Prostate gland (tissue), 2 donors: Measurements from ENCODE around the gene ANKIB1. TPM values are rescaled to one million over a fixed set of nuclear protein-coding genes. Genes with fewer than 3 reads are reported as not detected.

Experiments used
- DNase-seq: peaks from one replicate; pipeline ENCODE4 v3.0.0-alpha.2; 2019; ENCODE audit warnings: low spot score
- H3K27ac ChIP-seq, 2 donors: fragments of 200-600 bp; sonication (generic); 2 replicates each; pipeline ENCODE4 v1.5.1; 2017 to 2019
- H3K27me3 ChIP-seq: fragments of 200-600 bp; sonication (generic); replicated peaks from 2 replicates; pipeline ENCODE4 v1.5.1; 2019; ENCODE audit not compliant: insufficient read depth
- H3K36me3 ChIP-seq, 2 donors: fragments of 200-600 bp; sonication (generic); 1 replicate in 1 of 2; 2 replicates in 1 of 2; pipeline versions ENCODE4 v1.5.1 to v1.8.1; 2017 to 2019
- H3K4me1 ChIP-seq: fragments of 200-600 bp; sonication (generic); replicated peaks from 2 replicates; pipeline ENCODE4 v1.5.1; 2019
- H3K4me3 ChIP-seq, 2 donors: fragments of 200-600 bp; sonication (generic); 2 replicates each; pipeline ENCODE4 v1.5.1; 2017 to 2019
- H3K9me3 ChIP-seq: fragments of 200-600 bp; sonication (generic); 2 replicates; pipeline ENCODE4 v1.5.1; 2017
- CTCF ChIP-seq, 4 experiments: fragments of 200-600 bp in 2 of 4; fragments of 450-650 bp in 2 of 4; sonication (generic) in 2 of 4; IDR thresholded peaks; 1 replicate in 3 of 4; 2 replicates in 1 of 4; pipeline ENCODE4 v1.5.1; 2016 to 2019; ENCODE audit warnings: antibody characterized with exemption in 4 of 4, mild to moderate bottlenecking in 2 of 4, moderate library complexity in 2 of 4
- POLR2A ChIP-seq: fragments of 450-650 bp; IDR thresholded peaks from one replicate; pipeline ENCODE4 v1.6.1; 2016; ENCODE audit warnings: antibody characterized with exemption, mild to moderate bottlenecking
- POLR2AphosphoS5 ChIP-seq: sonication (generic); formaldehyde crosslinking; IDR thresholded peaks from one replicate; pipeline ENCODE4 v1.6.1; 2017; ENCODE audit warnings: antibody characterized with exemption
- WGBS: methylation state at CpG from one replicate; pipeline ENCODE4 v1.1.5; 2018; 5-methylcytosine and 5-hydroxymethylcytosine counted together
- intact Hi-C: fragments of 100-400 bp; cut with DNase I; formaldehyde crosslinking; loops from one replicate; pipeline ENCODE4 v1.14.2; 2022
- total RNA-seq, 2 donors: library from RNA; depleted of rRNA; stranded (reverse); fragments of >200 nt; gene quantifications; one replicate each; pipeline ENCODE4 v1.1.0, GENCODE V29; 2016

The ANKIB1 gene
- total RNA-seq, 2 donors from 2014 or later, result 20.1 to 47.9 TPM

GRCh38 chr7:92319243-92319642, 73.5 kb downstream of the ANKIB1 start:
- no peak overlapping the region for H3K27ac ChIP-seq

GRCh38 chr7:92325173-92325572, 79.4 kb downstream of the ANKIB1 start:
- no peaks in the 10 kb centered on the region for H3K36me3 ChIP-seq
- no peaks in the 10 kb centered on the region for H3K4me1 ChIP-seq
- no peaks in the 10 kb centered on the region for H3K27me3 ChIP-seq
- no peak for DNase-seq
- intact Hi-C loops, result no loop called here
- no peaks in the 10 kb centered on the region for H3K9me3 ChIP-seq
- H3K27ac ChIP-seq, result no peak overlapping the region
- no peak overlapping the region for H3K4me3 ChIP-seq
- WGBS, result 22% methylated on average over 1 of the region's 1 CpG
- TF ChIP-seq CTCF (IDR thresholded peaks at IDR 0.05) (no peak), POLR2AphosphoS5 (no peak), POLR2A (no peak)

More at GRCh38 chr7:92319243-92319642, 73.5 kb downstream of the ANKIB1 start:
- no peaks in the 10 kb centered on the region for H3K9me3 ChIP-seq
- H3K27me3 ChIP-seq, result no peaks in the 10 kb centered on the region
- DNase-seq, result no peak
- H3K36me3 ChIP-seq, result no peaks in the 10 kb centered on the region
- 92% methylated on average over 3 of the region's 3 CpGs for WGBS
- H3K4me3 ChIP-seq, result no peak overlapping the region
- TF ChIP-seq POLR2A (no peak), CTCF (IDR thresholded peaks at IDR 0.05) (no peak), POLR2AphosphoS5 (no peak)
- no peaks in the 10 kb centered on the region for H3K4me1 ChIP-seq
- intact Hi-C loops, result no loop called here

- TF ChIP-seq POLR2A, result no peak
- no peak overlapping the region for H3K27ac ChIP-seq
- intact Hi-C loops, result no loop called here
- H3K36me3 ChIP-seq, result no peaks in the 10 kb centered on the region
- H3K4me3 ChIP-seq, result no peak overlapping the region
- H3K4me1 ChIP-seq, result no peaks in the 10 kb centered on the region
- no peaks in the 10 kb centered on the region for H3K9me3 ChIP-seq
- no peak for DNase-seq
- H3K27me3 ChIP-seq, result no peaks in the 10 kb centered on the region
- 78% methylated on average over 2 of the region's 2 CpGs for WGBS
Measured at GRCh38 chr7:92325858-92326257, 80.1 kb downstream of the ANKIB1 start.

- H3K4me1 ChIP-seq, result no peaks in the 10 kb centered on the region
- no peak overlapping the region for H3K27ac ChIP-seq
- no peak for DNase-seq
- intact Hi-C loops, result no loop called here
- no peaks in the 10 kb centered on the region for H3K27me3 ChIP-seq
- H3K36me3 ChIP-seq, result no peaks in the 10 kb centered on the region
- TF ChIP-seq POLR2A (no peak), CTCF (IDR thresholded peaks at IDR 0.05) (no peak), POLR2AphosphoS5 (no peak)
- H3K4me3 ChIP-seq, result no peak overlapping the region
- 93% methylated on average over 4 of the region's 4 CpGs for WGBS
- no peaks in the 10 kb centered on the region for H3K9me3 ChIP-seq
Measured at GRCh38 chr7:92330835-92331438, 85.2 kb downstream of the ANKIB1 start.

GRCh38 chr7:92331508-92331907, 85.7 kb downstream of the ANKIB1 start:
- intact Hi-C loops, result no loop called here
- 88% methylated on average over 4 of the region's 4 CpGs for WGBS

More at GRCh38 chr7:92331508-92331907, 85.7 kb downstream of the ANKIB1 start:
- DNase-seq, result no peak
- H3K27me3 ChIP-seq, result no peaks in the 10 kb centered on the region
- no peak for TF ChIP-seq POLR2A
- no peak for TF ChIP-seq POLR2AphosphoS5
- no peak for TF ChIP-seq CTCF (IDR thresholded peaks at IDR 0.05)
- no peak overlapping the region for H3K27ac ChIP-seq
- H3K4me3 ChIP-seq, result no peak overlapping the region
- no peaks in the 10 kb centered on the region for H3K9me3 ChIP-seq
- H3K4me1 ChIP-seq, result no peaks in the 10 kb centered on the region
- no peaks in the 10 kb centered on the region for H3K36me3 ChIP-seq
